Measurements from ENCODE around the gene MAZ.

GRCh38 chr16:29818082-29818481 is 11.8 kb downstream of the MAZ start:
- TF ChIP-seq CTCF (IDR thresholded peaks at IDR 0.05) (no peak), POLR2AphosphoS5 (IDR thresholded peaks at IDR 0.05) (no peak)

Measured in prostate gland (tissue), 2 donors.